NCI-H2171 (cell line): Measurements from ENCODE around the gene PSG1.
"Not testable (repeated sequence)": the region's sequence is repeated elsewhere in the genome, so short reads cannot be mapped to it uniquely, and the experiment has no call there.

ENCODE experiments used
- DNase-seq: peaks from one replicate; lab custom pipeline; 2025; lab: John Stamatoyannopoulos, UW

PSG1 gene

DNA sequence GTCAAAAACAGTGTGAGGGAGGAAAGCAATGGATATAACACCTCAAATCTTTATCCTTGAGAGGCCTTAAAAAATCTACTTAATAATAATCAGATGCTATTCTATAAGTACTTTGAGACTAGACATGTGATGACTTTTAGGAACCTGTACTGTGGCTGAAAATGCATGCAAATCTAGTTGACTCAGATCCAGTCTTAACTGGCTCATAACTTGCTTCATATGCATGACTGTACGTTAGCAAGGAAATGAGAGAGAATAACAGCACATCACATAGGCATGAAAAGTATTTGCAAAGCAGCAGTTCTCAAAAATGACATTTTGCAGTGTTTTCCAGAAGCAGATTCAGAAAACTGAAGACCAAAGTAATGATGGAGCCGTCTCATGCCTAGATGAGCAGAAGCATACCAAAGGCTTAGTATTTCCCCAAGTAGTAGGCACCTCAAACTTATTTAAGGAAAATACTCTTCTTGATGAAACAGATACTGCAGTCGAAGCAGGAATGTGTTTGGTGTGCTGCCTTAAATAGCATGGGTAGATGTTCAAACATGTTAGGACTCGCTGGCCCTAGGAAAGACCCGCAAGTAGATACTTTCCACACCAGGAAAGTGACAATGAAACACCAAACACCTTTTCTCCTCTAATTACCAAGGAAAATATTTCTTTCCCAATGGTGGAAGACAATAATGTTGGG, 59.4 kb downstream of the PSG1 start:
- DNase-seq, result not testable (repeated sequence)

DNA sequence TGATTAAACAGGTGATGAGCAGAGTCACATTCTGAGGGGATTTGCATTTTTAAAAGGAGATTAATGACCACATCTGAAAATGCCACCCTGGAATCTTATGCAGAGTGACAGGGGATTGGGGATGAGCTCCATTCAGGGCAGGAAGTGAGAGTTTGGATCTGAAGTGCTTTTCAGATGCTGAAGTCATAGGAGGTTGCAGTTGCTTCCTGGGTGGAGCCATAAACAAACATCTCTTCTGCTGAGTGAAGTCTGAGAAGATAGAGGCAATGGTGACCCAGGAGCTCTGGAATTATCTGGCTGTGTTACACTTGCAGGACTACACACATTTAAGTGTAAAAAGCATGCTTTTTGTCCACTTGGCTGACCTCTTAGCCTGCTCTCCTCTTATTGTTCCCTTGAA, 62.6 kb downstream of the PSG1 start:
- DNase-seq, result no peak
